ENCODE measurements around the gene TBL1X. TPM values are rescaled to one million over a fixed set of nuclear protein-coding genes. Genes with fewer than 3 reads are reported as not detected.

The TBL1X gene
- total RNA-seq, 8 experiments from 2014 or later, result 5.5 to 19.4 (median 9.0) TPM

DNA sequence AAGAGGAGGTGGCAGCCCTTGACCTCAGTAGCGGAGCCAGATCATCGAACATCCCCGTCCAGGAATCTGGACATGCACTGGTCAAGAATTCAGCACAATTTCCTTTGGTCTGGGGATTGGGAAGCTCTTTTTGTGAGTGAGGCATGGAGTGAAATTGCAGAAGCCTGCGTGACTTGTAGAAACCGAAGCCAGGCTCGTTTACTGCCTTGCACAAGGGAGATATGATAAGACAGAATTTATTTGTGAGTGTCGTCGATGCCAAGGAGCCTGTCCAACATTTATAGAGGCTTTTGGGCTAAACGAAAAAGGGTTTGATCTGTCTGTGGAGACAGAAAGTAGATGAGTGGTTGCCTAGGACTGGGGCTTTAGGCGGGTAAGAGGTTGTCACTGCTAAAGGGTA lies 50.6 kb downstream of the TBL1X start:
- ATAC-seq (replicated peaks in 6 of 8), result no peak
- in situ Hi-C loops (cut with MboI; ENCODE audit: low pct_unique_long_range_greater_than_20kb in 2 of 9, low sequenced_read_pairs in 9 of 9, unreplicated experiment in 9 of 9), result no loop called here
- WGBS, 10 experiments, result 96 to 100% methylated on average over 1 to 5 of the region's 10 CpGs; no CpG with 5 or more reads in 8 of the 10 experiments
- Histone ChIP-seq H3K4me1 (replicated peaks in 1 of 2) (peaks cover 4 to 5% of the 10 kb centered on the region in 2 donors), H3K27ac (no peak overlapping the region), H3K4me3 (no peak overlapping the region)

DNA sequence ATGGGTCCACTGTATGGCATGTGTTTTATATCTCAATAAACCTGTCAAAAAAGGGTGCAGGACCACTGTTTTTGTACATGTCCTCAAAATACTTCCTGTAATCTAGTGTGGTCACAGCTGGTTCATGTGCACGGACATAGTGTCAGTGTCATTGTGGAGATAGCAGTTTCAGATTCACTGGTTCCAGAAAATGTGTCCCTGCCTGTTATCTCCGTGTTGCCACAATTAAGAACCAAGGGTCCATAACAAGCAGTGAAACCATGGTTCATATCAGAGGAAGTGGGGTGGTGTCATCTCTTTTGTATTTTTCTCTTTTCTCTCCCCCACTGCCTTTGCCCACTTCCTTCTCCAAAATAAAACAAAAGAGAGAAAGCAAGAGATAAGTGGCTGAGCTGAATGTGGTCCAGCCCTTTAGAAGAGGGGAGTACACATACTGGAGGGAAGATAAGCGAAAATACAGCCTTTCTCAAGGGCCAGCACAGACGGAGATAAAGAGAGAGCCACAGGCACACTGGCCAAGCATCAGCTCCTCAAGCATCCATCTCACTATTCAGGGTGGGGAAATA lies 51.2 kb downstream of the TBL1X start:
- H3K27ac ChIP-seq, result no peak overlapping the region
- in situ Hi-C loops (cut with MboI; ENCODE audit: low pct_unique_long_range_greater_than_20kb in 2 of 9, low sequenced_read_pairs in 9 of 9, unreplicated experiment in 9 of 9), result no loop called here
- 63 to 100% (median 96%) methylated on average over 1 to 3 of the region's 4 CpGs; no CpG with 5 or more reads in 6 of the 10 experiments for WGBS, 10 experiments
- no peak overlapping the region for H3K4me3 ChIP-seq
- H3K4me1 ChIP-seq (replicated peaks in 1 of 2), result peaks cover 4 to 7% of the 10 kb centered on the region in 2 donors
- no peak for ATAC-seq (replicated peaks in 6 of 8)

DNA sequence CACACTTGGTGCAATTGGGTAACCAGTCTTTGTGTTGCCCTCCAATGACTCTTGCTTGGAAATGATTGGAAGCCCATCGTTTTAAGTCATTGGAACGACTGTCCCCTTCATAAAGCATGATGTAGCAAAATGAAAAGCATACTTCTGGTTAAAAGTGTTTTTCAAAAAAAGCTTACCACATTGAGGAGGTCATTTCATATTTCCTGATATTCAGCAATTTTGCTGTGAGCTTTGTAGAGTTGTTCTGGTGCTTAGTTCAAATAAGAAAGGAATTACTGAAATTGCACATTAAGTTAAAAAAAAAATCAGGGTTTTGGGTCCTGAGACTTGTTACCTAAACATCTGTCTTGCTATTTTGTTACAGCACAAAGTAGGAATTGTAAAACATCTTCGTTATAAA lies 51.8 kb downstream of the TBL1X start:
- WGBS, 10 experiments, result 60 to 100% (median 79%) methylated on average over 1 to 3 of the region's 3 CpGs; no CpG with 5 or more reads in 6 of the 10 experiments
- Histone ChIP-seq H3K4me3 (no peak overlapping the region), H3K4me1 (replicated peaks in 1 of 2) (peaks cover 9 to 12% of the 10 kb centered on the region in 2 donors), H3K27ac (no peak overlapping the region)
- ATAC-seq (replicated peaks in 6 of 8), result no peak
- in situ Hi-C loops (cut with MboI; ENCODE audit: low pct_unique_long_range_greater_than_20kb in 2 of 9, low sequenced_read_pairs in 9 of 9, unreplicated experiment in 9 of 9), result no loop called here

DNA sequence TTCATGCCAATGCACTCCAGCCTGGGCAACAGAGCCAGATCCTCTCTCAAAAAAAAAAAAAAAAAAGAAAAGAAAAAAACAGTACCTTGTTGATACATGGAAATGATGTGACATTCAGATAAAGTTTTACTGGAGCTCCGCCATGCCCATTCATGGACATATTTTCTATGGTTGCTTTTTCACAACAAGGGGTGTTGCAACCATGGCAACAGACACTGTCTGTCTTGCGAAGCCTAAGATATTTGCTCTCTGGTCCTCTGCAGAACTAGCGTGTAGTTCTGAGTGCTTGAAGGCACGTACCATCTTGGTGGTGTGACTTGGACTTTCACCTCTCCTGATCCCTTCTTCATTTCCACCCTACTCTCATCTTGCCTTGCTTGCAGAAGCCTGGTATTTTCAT lies 53.2 kb downstream of the TBL1X start:
- 88 to 100% (median 100%) methylated on average over 1 to 2 of the region's 4 CpGs; no CpG with 5 or more reads in 6 of the 10 experiments for WGBS, 10 experiments
- Histone ChIP-seq H3K4me3 (no peak overlapping the region), H3K27ac (no peak overlapping the region), H3K4me1 (replicated peaks in 1 of 2) (peaks cover 9 to 13% of the 10 kb centered on the region in 2 donors)
- no peak for ATAC-seq (replicated peaks in 6 of 8)
- in situ Hi-C loops (cut with MboI; ENCODE audit: low pct_unique_long_range_greater_than_20kb in 2 of 9, low sequenced_read_pairs in 9 of 9, unreplicated experiment in 9 of 9), result no loop called here

DNA sequence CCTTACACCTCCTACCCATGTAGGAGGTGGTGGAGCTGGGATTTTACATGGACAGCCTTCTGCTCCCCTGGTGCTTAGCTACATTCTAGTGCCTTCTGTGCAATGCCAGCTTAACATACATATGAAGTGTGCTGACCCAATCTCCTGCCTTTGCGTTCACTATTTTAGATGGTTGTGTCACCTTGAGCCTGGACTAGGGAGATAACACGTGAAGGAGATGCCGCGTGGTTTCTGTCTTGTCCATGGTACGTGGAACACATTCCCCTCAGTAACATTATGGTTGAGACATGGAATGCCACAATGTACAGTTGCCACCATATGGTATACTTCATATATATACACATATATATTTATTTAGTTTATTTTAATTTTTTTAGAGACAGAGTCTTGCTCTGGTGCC lies 54.0 kb downstream of the TBL1X start:
- no peak overlapping the region for H3K4me3 ChIP-seq
- ATAC-seq (replicated peaks in 6 of 8), result no peak
- no peak overlapping the region for H3K27ac ChIP-seq
- H3K4me1 ChIP-seq (replicated peaks in 1 of 2), result peaks cover 9 to 13% of the 10 kb centered on the region in 2 donors
- in situ Hi-C loops (cut with MboI; ENCODE audit: low pct_unique_long_range_greater_than_20kb in 2 of 9, low sequenced_read_pairs in 9 of 9, unreplicated experiment in 9 of 9), result no loop called here
- 53 to 100% methylated on average over 1 to 5 of the region's 5 CpGs; no CpG with 5 or more reads in 8 of the 10 experiments for WGBS, 10 experiments

DNA sequence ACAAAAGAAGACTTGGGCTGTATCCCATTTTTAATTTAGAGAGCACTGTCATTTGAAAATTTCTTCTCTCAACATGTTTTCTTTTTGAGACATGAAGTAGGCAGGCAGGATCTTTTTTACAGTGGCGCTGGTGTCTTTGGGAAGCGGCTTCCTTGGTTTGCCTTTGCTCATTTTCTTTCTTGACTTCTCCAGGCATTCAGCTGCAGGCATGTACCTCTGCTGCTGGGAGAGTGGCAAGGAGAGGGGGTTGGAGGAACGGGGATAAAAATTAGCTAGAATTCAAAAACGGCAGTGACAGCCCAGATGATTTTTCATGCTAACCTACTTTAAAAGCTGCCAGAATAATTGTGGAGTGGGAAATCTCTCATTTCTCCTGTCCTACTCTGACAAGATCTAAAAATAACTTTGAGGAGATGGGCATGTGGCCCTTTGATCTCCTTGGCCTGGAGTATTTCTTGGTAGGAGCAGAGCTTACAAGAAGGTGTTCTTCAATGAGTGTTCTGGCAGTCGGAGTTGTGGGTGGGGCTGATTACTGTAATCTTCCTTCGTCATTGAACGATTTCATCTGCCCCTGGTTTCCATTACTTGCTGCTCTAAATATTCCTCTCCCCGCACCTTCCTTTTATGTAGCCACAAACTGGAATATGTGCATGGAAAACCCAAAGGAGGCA lies 54.8 kb downstream of the TBL1X start:
- in situ Hi-C loops (cut with MboI; ENCODE audit: low pct_unique_long_range_greater_than_20kb in 2 of 9, low sequenced_read_pairs in 9 of 9, unreplicated experiment in 9 of 9), result no loop called here
- peak in 3 of 8 experiments; percentile 89 to 94 (median 93) for ATAC-seq (replicated peaks in 6 of 8)
- H3K27ac ChIP-seq, result no peak overlapping the region
- 0 to 80% (median 56%) methylated on average over 1 to 6 of the region's 8 CpGs; no CpG with 5 or more reads in 6 of the 10 experiments for WGBS, 10 experiments
- peaks cover 9 to 13% of the 10 kb centered on the region in 2 donors for H3K4me1 ChIP-seq (replicated peaks in 1 of 2)
- H3K4me3 ChIP-seq, result no peak overlapping the region

DNA sequence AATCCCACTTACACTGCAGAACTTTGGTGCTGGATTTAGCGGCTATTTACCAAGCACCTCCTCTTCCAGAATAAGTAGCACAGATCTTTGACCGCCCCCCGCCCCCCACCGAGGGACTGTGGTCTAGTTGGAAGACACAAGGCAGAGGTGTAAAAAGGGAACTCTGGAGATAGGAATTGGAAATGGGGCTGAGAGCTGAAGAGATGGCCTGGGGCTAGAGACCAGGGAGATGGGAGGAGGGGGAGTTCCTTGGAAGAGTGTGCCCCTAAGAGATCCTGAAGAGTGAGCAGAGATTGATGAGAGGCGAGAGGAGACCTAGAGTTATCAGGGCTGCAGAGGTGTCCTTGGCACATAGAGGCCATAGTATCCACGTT lies 55.3 kb downstream of the TBL1X start:
- Histone ChIP-seq H3K4me3 (no peak overlapping the region), H3K4me1 (replicated peaks in 1 of 2) (peaks cover 9 to 14% of the 10 kb centered on the region in 2 donors), H3K27ac (no peak overlapping the region)
- no peak for ATAC-seq (replicated peaks in 6 of 8)
- in situ Hi-C loops (cut with MboI; ENCODE audit: low pct_unique_long_range_greater_than_20kb in 2 of 9, low sequenced_read_pairs in 9 of 9, unreplicated experiment in 9 of 9), result no loop called here
- 67 to 92% (median 80%) methylated on average over 1 to 2 of the region's 6 CpGs; no CpG with 5 or more reads in 7 of the 10 experiments for WGBS, 10 experiments

- H3K4me3 ChIP-seq, result no peak overlapping the region
- no peak overlapping the region for H3K27ac ChIP-seq
- in situ Hi-C loops (cut with MboI; ENCODE audit: low pct_unique_long_range_greater_than_20kb in 2 of 9, low sequenced_read_pairs in 9 of 9, unreplicated experiment in 9 of 9), result no loop called here
- 0 to 90% (median 73%) methylated on average over 1 to 4 of the region's 7 CpGs; no CpG with 5 or more reads in 7 of the 10 experiments for WGBS, 10 experiments
- H3K4me1 ChIP-seq (replicated peaks in 1 of 2), result peaks cover 26 to 32% of the 10 kb centered on the region in 2 donors
- ATAC-seq (replicated peaks in 6 of 8), result peak in 2 of 8 experiments; percentile 27 to 58
Measured at GRCh38 chrX:9522378-9523155, 57.7 kb downstream of the TBL1X start.

- peak in 6 of 8 experiments; percentile 37 to 60 (median 52) for ATAC-seq (replicated peaks in 6 of 8)
- WGBS, 10 experiments, result 0 to 40% (median 10%) methylated on average over 1 to 7 of the region's 8 CpGs; no CpG with 5 or more reads in 5 of the 10 experiments
- no peak overlapping the region for H3K4me3 ChIP-seq
- H3K27ac ChIP-seq, result no peak overlapping the region
- in situ Hi-C loops (cut with MboI; ENCODE audit: low pct_unique_long_range_greater_than_20kb in 2 of 9, low sequenced_read_pairs in 9 of 9, unreplicated experiment in 9 of 9), result no loop called here
- H3K4me1 ChIP-seq (replicated peaks in 1 of 2), result peaks cover 26 to 29% of the 10 kb centered on the region in 2 donors
Measured at GRCh38 chrX:9525511-9526248, 60.8 kb downstream of the TBL1X start.

- H3K4me3 ChIP-seq, result no peak overlapping the region
- no peak for ATAC-seq (replicated peaks in 6 of 8)
- in situ Hi-C loops (cut with MboI; ENCODE audit: low pct_unique_long_range_greater_than_20kb in 2 of 9, low sequenced_read_pairs in 9 of 9, unreplicated experiment in 9 of 9), result no loop called here
- H3K27ac ChIP-seq, result no peak overlapping the region
- 20 to 100% methylated on average over 1 of the region's 14 CpGs; no CpG with 5 or more reads in 8 of the 10 experiments for WGBS, 10 experiments
- peaks cover 18 to 23% of the 10 kb centered on the region in 2 donors for H3K4me1 ChIP-seq (replicated peaks in 1 of 2)
Measured at GRCh38 chrX:9526965-9527364, 62.1 kb downstream of the TBL1X start.

DNA sequence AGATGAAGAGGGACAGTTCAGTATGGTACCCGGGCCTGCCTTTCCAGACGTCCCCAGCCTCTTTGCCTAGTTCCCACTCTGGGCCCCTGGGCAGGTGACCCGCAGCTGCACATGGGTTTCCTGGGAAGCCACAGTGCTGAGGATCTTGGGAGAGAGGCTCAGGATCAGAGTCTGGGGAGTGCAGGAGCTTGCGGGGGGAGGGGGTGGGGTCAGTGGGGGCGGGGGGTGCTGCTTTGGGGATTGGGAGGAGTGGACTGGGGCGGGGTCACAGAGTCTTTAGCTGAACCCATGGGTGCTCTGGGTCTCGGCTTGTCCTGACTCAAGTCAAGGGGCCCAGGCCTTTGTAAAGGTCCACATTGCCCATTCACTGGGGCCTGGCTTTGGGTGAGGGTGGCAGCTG lies 63.6 kb downstream of the TBL1X start:
- no peak overlapping the region for H3K27ac ChIP-seq
- no CpG with 5 or more reads among the region's 7 CpGs for WGBS, 10 experiments
- no peak overlapping the region for H3K4me3 ChIP-seq
- in situ Hi-C loops (cut with MboI; ENCODE audit: low pct_unique_long_range_greater_than_20kb in 2 of 9, low sequenced_read_pairs in 9 of 9, unreplicated experiment in 9 of 9), result no loop called here
- peaks cover 25 to 31% of the 10 kb centered on the region in 2 donors for H3K4me1 ChIP-seq (replicated peaks in 1 of 2)
- no peak for ATAC-seq (replicated peaks in 6 of 8)

DNA sequence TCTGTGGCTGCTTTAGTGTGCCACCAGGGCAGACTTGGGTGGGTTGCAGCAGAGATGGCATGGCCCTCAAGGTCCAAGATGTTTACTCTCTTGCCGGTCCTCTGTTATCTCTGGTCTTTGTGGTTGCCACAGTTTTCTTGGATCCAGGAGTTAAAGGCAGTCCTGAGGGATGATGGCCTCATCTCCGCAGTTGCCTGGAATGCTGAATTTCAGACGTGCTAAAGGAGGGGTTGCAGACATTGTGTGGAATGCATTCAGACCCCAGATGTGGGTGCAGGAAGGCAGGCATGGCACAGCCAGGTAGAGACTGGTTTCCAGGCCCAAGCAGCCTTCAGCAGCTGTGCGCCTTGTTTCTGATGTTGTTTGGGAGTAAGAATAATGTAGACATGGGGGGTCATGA lies 64.4 kb downstream of the TBL1X start:
- no peak overlapping the region for H3K27ac ChIP-seq
- peaks cover 33 to 38% of the 10 kb centered on the region in 2 donors for H3K4me1 ChIP-seq (replicated peaks in 1 of 2)
- in situ Hi-C loops (cut with MboI; ENCODE audit: low pct_unique_long_range_greater_than_20kb in 2 of 9, low sequenced_read_pairs in 9 of 9, unreplicated experiment in 9 of 9), result no loop called here
- no peak for ATAC-seq (replicated peaks in 6 of 8)
- no peak overlapping the region for H3K4me3 ChIP-seq
- 20 to 67% methylated on average over 1 to 2 of the region's 4 CpGs; no CpG with 5 or more reads in 8 of the 10 experiments for WGBS, 10 experiments

All from motor neuron (in vitro differentiated cells).